ENCODE data around the gene HSPH1. TPM values are rescaled to one million over a fixed set of nuclear protein-coding genes. Genes with fewer than 3 reads are reported as not detected.

Gene HSPH1
- total RNA-seq, 1 experiment from 2014 or later = 315 TPM

- H3K27ac ChIP-seq (ENCODE audit: low read depth, low read length, poor library complexity, severe bottlenecking) = no peak overlapping the region
- DNase-seq (ENCODE audit: low spot score) = no peak
- no peaks in the 10 kb centered on the region for H3K9me3 ChIP-seq (ENCODE audit: low read depth, low read length, poor library complexity, severe bottlenecking)
- no peaks in the 10 kb centered on the region for H3K27me3 ChIP-seq (replicated peaks; ENCODE audit: insufficient read depth, low read depth, low read length, poor library complexity)
- POLR2A ChIA-PET (ENCODE audit: low non-redundant PET) = no interaction called here
- intact Hi-C loops (cut with micrococcal nuclease; ENCODE audit: unreplicated experiment) = no loop called here
- H3K36me3 ChIP-seq (ENCODE audit: insufficient read depth, low read length, poor library complexity, severe bottlenecking) = no peaks in the 10 kb centered on the region
- TF ChIP-seq, protein P1, sequence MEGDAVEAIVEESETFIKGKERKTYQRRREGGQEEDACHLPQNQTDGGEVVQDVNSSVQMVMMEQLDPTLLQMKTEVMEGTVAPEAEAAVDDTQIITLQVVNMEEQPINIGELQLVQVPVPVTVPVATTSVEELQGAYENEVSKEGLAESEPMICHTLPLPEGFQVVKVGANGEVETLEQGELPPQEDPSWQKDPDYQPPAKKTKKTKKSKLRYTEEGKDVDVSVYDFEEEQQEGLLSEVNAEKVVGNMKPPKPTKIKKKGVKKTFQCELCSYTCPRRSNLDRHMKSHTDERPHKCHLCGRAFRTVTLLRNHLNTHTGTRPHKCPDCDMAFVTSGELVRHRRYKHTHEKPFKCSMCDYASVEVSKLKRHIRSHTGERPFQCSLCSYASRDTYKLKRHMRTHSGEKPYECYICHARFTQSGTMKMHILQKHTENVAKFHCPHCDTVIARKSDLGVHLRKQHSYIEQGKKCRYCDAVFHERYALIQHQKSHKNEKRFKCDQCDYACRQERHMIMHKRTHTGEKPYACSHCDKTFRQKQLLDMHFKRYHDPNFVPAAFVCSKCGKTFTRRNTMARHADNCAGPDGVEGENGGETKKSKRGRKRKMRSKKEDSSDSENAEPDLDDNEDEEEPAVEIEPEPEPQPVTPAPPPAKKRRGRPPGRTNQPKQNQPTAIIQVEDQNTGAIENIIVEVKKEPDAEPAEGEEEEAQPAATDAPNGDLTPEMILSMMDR (conservative IDR thresholded peaks at IDR 0.05; ENCODE audit: low read depth, low read length) = no peak
- no peak for TF ChIP-seq EZH2 (IDR thresholded peaks at IDR 0.05; ENCODE audit: borderline replicate concordance, low read depth, low read length, poor library complexity, severe bottlenecking)
- no TSS peak for BruUV-seq (replicated peaks)
- no peaks in the 10 kb centered on the region for H3K4me1 ChIP-seq (ENCODE audit: insufficient read depth, low read length, poor library complexity, severe bottlenecking)
- CTCF ChIA-PET = no interaction called here
- H3K4me3 ChIP-seq (ENCODE audit: low read depth, low read length, poor library complexity, severe bottlenecking) = no peak overlapping the region
These were observed 23.4 kb upstream of the HSPH1 start for GRCh38 chr13:31184981-31185645.

DNA sequence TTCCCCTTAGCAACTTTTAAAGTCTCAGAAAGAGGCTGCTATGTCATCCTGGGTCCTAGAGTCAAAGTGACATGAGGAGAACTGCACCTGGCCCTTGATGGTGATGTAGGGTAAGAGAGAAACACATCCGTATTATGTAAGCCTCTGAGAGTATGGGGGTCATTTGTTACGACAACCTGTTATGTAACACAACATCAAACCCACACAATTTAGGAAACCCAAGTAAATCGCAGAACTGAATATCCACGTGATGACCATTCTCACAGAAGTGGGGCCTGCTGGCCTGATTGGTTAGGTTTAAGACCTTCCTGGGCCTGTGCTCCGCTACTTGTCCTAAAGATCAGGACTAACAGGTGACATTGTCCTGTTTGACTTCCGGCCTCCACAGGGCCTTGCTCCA is 22.7 kb upstream of the HSPH1 start:
- no peaks in the 10 kb centered on the region for H3K36me3 ChIP-seq (ENCODE audit: insufficient read depth, low read length, poor library complexity, severe bottlenecking)
- no peak for TF ChIP-seq EZH2 (IDR thresholded peaks at IDR 0.05; ENCODE audit: borderline replicate concordance, low read depth, low read length, poor library complexity, severe bottlenecking)
- TF ChIP-seq, protein P1 (conservative IDR thresholded peaks at IDR 0.05; ENCODE audit: low read depth, low read length) = no peak
- no peaks in the 10 kb centered on the region for H3K4me1 ChIP-seq (ENCODE audit: insufficient read depth, low read length, poor library complexity, severe bottlenecking)
- no TSS peak for BruUV-seq (replicated peaks)
- no peaks in the 10 kb centered on the region for H3K27me3 ChIP-seq (replicated peaks; ENCODE audit: insufficient read depth, low read depth, low read length, poor library complexity)
- POLR2A ChIA-PET (ENCODE audit: low non-redundant PET) = no interaction called here
- intact Hi-C loops (cut with micrococcal nuclease; ENCODE audit: unreplicated experiment) = no loop called here
- H3K27ac ChIP-seq (ENCODE audit: low read depth, low read length, poor library complexity, severe bottlenecking) = no peak overlapping the region
- no peak for DNase-seq (ENCODE audit: low spot score)
- no peak overlapping the region for H3K4me3 ChIP-seq (ENCODE audit: low read depth, low read length, poor library complexity, severe bottlenecking)
- no peaks in the 10 kb centered on the region for H3K9me3 ChIP-seq (ENCODE audit: low read depth, low read length, poor library complexity, severe bottlenecking)
- CTCF ChIA-PET = no interaction called here

- Histone ChIP-seq H3K36me3 (ENCODE audit: insufficient read depth, low read length, poor library complexity, severe bottlenecking) (no peaks in the 10 kb centered on the region), H3K4me1 (ENCODE audit: insufficient read depth, low read length, poor library complexity, severe bottlenecking) (no peaks in the 10 kb centered on the region), H3K27me3 (replicated peaks; ENCODE audit: insufficient read depth, low read depth, low read length, poor library complexity) (no peaks in the 10 kb centered on the region), H3K9me3 (ENCODE audit: low read depth, low read length, poor library complexity, severe bottlenecking) (no peaks in the 10 kb centered on the region), H3K27ac (ENCODE audit: low read depth, low read length, poor library complexity, severe bottlenecking) (no peak overlapping the region), H3K4me3 (ENCODE audit: low read depth, low read length, poor library complexity, severe bottlenecking) (no peak overlapping the region)
- TF ChIP-seq EZH2 (IDR thresholded peaks at IDR 0.05; ENCODE audit: borderline replicate concordance, low read depth, low read length, poor library complexity, severe bottlenecking) = no peak
- TF ChIP-seq, protein P1 (conservative IDR thresholded peaks at IDR 0.05; ENCODE audit: low read depth, low read length) = no peak
- ChIA-PET CTCF (no interaction called here), POLR2A (ENCODE audit: low non-redundant PET) (no interaction called here)
- BruUV-seq (replicated peaks) = no TSS peak
- intact Hi-C loops (cut with micrococcal nuclease; ENCODE audit: unreplicated experiment) = no loop called here
- DNase-seq (ENCODE audit: low spot score) = no peak
These were observed 21.3 kb upstream of the HSPH1 start for GRCh38 chr13:31182987-31183386.
